Stimulated activated naive B cell treated with anti-CD40 and anti-IgM and Interleukin-4, amounts not matched to agents 10 μg/mL and 1 μg/mL and 100 μg/mL, for 72 hours (primary cell): Measurements from ENCODE around the gene PLCH2.
A peak's percentile ranks its signal among the peaks of the same experiment; 100 is the strongest.
"Not testable (repeated sequence)": the region's sequence is repeated elsewhere in the genome, so short reads cannot be mapped to it uniquely, and the experiment has no call there.

Source experiments
- ATAC-seq, 2 donors: fragments of 150-1000 bp; cut with Tn5 transposase; replicated peaks; 2 replicates each; pipeline ENCODE4 v1.10.0; 2021; ENCODE audit warnings: moderate library complexity in 1 of 2
- DNase-seq: peaks from one replicate; pipeline ENCODE4 v3.0.0; 2021
- H3K27ac Mint-ChIP-seq: one replicate; pipeline ENCODE4 v1.8.0; 2022; ENCODE audit warnings: mild to moderate bottlenecking, mixed read lengths
- H3K27me3 Mint-ChIP-seq, 2 donors: one replicate each; pipeline ENCODE4 v1.8.0; 2022; ENCODE audit warnings: mixed read lengths in 2 of 2
- H3K36me3 Mint-ChIP-seq, 2 donors: one replicate each; pipeline ENCODE4 v1.8.0; 2022; ENCODE audit warnings: mixed read lengths in 2 of 2, mild to moderate bottlenecking in 1 of 2
- H3K4me1 Mint-ChIP-seq, 2 donors: one replicate each; pipeline ENCODE4 v1.8.0; 2022; ENCODE audit warnings: mixed read lengths in 2 of 2, mild to moderate bottlenecking in 1 of 2
- H3K4me3 Mint-ChIP-seq, 2 donors: one replicate each; pipeline ENCODE4 v1.8.0; 2022; ENCODE audit warnings: mild to moderate bottlenecking in 2 of 2, mixed read lengths in 2 of 2, moderate library complexity in 1 of 2
- H3K9me3 Mint-ChIP-seq, 2 donors: one replicate each; pipeline ENCODE4 v1.8.0; 2022; ENCODE audit warnings: mixed read lengths in 2 of 2, mild to moderate bottlenecking in 1 of 2

PLCH2 gene

GRCh38 chr1:2446861-2447260 is 29.2 kb upstream of the PLCH2 start:
- Mint-ChIP-seq H3K27me3 (peaks cover 23 to 39% of the 10 kb centered on the region in 2 donors), H3K4me1 (no peaks in the 10 kb centered on the region), H3K4me3 (no peak overlapping the region), H3K27ac (no peak overlapping the region), H3K36me3 (no peaks in the 10 kb centered on the region), H3K9me3 (no peaks in the 10 kb centered on the region)
- peak in 1 of 2 donors; percentile 16 for ATAC-seq
- DNase-seq: no peak

GRCh38 chr1:2447276-2448097 is 28.6 kb upstream of the PLCH2 start:
- Mint-ChIP-seq H3K27me3 (peaks cover 23 to 33% of the 10 kb centered on the region in 2 donors), H3K27ac (no peak overlapping the region), H3K4me3 (no peak overlapping the region), H3K36me3 (no peaks in the 10 kb centered on the region), H3K9me3 (no peaks in the 10 kb centered on the region), H3K4me1 (no peaks in the 10 kb centered on the region)
- DNase-seq (no peak), ATAC-seq (no peak)

- Mint-ChIP-seq H3K27ac (no peak overlapping the region), H3K36me3 (no peaks in the 10 kb centered on the region), H3K9me3 (no peaks in the 10 kb centered on the region), H3K27me3 (peaks cover 25 to 30% of the 10 kb centered on the region in 2 donors), H3K4me3 (no peak overlapping the region), H3K4me1 (peaks cover 0 to 1% of the 10 kb centered on the region in 2 donors)
- DNase-seq (no peak), ATAC-seq (no peak)
These were observed 28.0 kb upstream of the PLCH2 start for GRCh38 chr1:2448098-2448445.

GRCh38 chr1:2449636-2450454 is 26.2 kb upstream of the PLCH2 start:
- H3K36me3 Mint-ChIP-seq: no peaks in the 10 kb centered on the region
- DNase-seq: no peak
- H3K4me3 Mint-ChIP-seq: no peak overlapping the region
- ATAC-seq: no peak
- peaks cover 0 to 2% of the 10 kb centered on the region in 2 donors for H3K4me1 Mint-ChIP-seq
- peaks cover 22 to 25% of the 10 kb centered on the region in 2 donors for H3K27me3 Mint-ChIP-seq
- H3K27ac Mint-ChIP-seq: no peak overlapping the region
- no peaks in the 10 kb centered on the region for H3K9me3 Mint-ChIP-seq

GRCh38 chr1:2451741-2452140 is 24.3 kb upstream of the PLCH2 start:
- peaks cover 0 to 2% of the 10 kb centered on the region in 2 donors for H3K4me1 Mint-ChIP-seq
- H3K27me3 Mint-ChIP-seq: peaks cover 16 to 17% of the 10 kb centered on the region in 2 donors
- no peaks in the 10 kb centered on the region for H3K9me3 Mint-ChIP-seq
- H3K36me3 Mint-ChIP-seq: no peaks in the 10 kb centered on the region
- no peak overlapping the region for H3K4me3 Mint-ChIP-seq
- ATAC-seq (no peak), DNase-seq (no peak)
- H3K27ac Mint-ChIP-seq: no peak overlapping the region

GRCh38 chr1:2452201-2452931 is 23.7 kb upstream of the PLCH2 start:
- Mint-ChIP-seq H3K9me3 (no peaks in the 10 kb centered on the region), H3K36me3 (no peaks in the 10 kb centered on the region), H3K27me3 (peaks cover 11 to 12% of the 10 kb centered on the region in 2 donors), H3K27ac (no peak overlapping the region), H3K4me1 (peaks cover 0 to 2% of the 10 kb centered on the region in 2 donors), H3K4me3 (no peak overlapping the region)
- no peak for ATAC-seq
- DNase-seq: no peak

- Mint-ChIP-seq H3K9me3 (no peaks in the 10 kb centered on the region), H3K27me3 (peaks cover 5 to 11% of the 10 kb centered on the region in 2 donors), H3K36me3 (no peaks in the 10 kb centered on the region), H3K4me3 (no peak overlapping the region), H3K4me1 (peaks cover 0 to 2% of the 10 kb centered on the region in 2 donors), H3K27ac (no peak overlapping the region)
- DNase-seq (no peak), ATAC-seq (no peak)
These were observed 23.2 kb upstream of the PLCH2 start for GRCh38 chr1:2452932-2453315.

GRCh38 chr1:2454227-2454626 is 21.9 kb upstream of the PLCH2 start:
- H3K4me3 Mint-ChIP-seq: no peak overlapping the region
- no peak for DNase-seq
- no peaks in the 10 kb centered on the region for H3K36me3 Mint-ChIP-seq
- H3K9me3 Mint-ChIP-seq: no peaks in the 10 kb centered on the region
- no peak for ATAC-seq
- H3K27ac Mint-ChIP-seq: no peak overlapping the region
- H3K27me3 Mint-ChIP-seq: peaks cover 5 to 7% of the 10 kb centered on the region in 2 donors
- H3K4me1 Mint-ChIP-seq: peaks cover 0 to 2% of the 10 kb centered on the region in 2 donors

GRCh38 chr1:2455757-2456156 is 20.3 kb upstream of the PLCH2 start:
- no peak for ATAC-seq
- DNase-seq: no peak
- Mint-ChIP-seq H3K9me3 (no peaks in the 10 kb centered on the region), H3K4me3 (no peak overlapping the region), H3K27me3 (peaks cover 5 to 7% of the 10 kb centered on the region in 2 donors), H3K36me3 (no peaks in the 10 kb centered on the region), H3K27ac (no peak overlapping the region), H3K4me1 (peaks cover 0 to 2% of the 10 kb centered on the region in 2 donors)

- DNase-seq (no peak), ATAC-seq (no peak)
- Mint-ChIP-seq H3K4me1 (peaks cover 0 to 2% of the 10 kb centered on the region in 2 donors), H3K36me3 (no peaks in the 10 kb centered on the region), H3K27me3 (peaks cover 15 to 17% of the 10 kb centered on the region in 2 donors), H3K9me3 (no peaks in the 10 kb centered on the region), H3K27ac (no peak overlapping the region), H3K4me3 (no peak overlapping the region)
These were observed 18.6 kb upstream of the PLCH2 start for GRCh38 chr1:2457444-2457843.

- Mint-ChIP-seq H3K36me3 (no peaks in the 10 kb centered on the region), H3K27ac (no peak overlapping the region)
These were observed 17.4 kb upstream of the PLCH2 start for GRCh38 chr1:2458687-2459086.

GRCh38 chr1:2459102-2459753 is 16.9 kb upstream of the PLCH2 start:
- DNase-seq, H3K27ac Mint-ChIP-seq, H3K36me3 Mint-ChIP-seq, ATAC-seq, H3K4me3 Mint-ChIP-seq, H3K4me1 Mint-ChIP-seq, H3K9me3 Mint-ChIP-seq: not testable (repeated sequence)
- H3K27me3 Mint-ChIP-seq: peaks cover 23 to 26% of the 10 kb centered on the region in 2 donors

More at GRCh38 chr1:2458687-2459086, 17.4 kb upstream of the PLCH2 start:
- DNase-seq: no peak
- no peaks in the 10 kb centered on the region for H3K9me3 Mint-ChIP-seq
- H3K4me1 Mint-ChIP-seq: no peaks in the 10 kb centered on the region
- peak in 1 of 2 donors; percentile 12 for ATAC-seq
- peaks cover 21% of the 10 kb centered on the region in 2 donors for H3K27me3 Mint-ChIP-seq
- no peak overlapping the region for H3K4me3 Mint-ChIP-seq

- no peak overlapping the region for H3K4me3 Mint-ChIP-seq
- no peaks in the 10 kb centered on the region for H3K4me1 Mint-ChIP-seq
- peaks cover 28 to 31% of the 10 kb centered on the region in 2 donors for H3K27me3 Mint-ChIP-seq
- peak in 1 of 2 donors; percentile 13 for ATAC-seq
- no peaks in the 10 kb centered on the region for H3K9me3 Mint-ChIP-seq
- no peaks in the 10 kb centered on the region for H3K36me3 Mint-ChIP-seq
- no peak for DNase-seq
- H3K27ac Mint-ChIP-seq: no peak overlapping the region
These were observed 16.3 kb upstream of the PLCH2 start for GRCh38 chr1:2459757-2460156.

- H3K36me3 Mint-ChIP-seq: no peaks in the 10 kb centered on the region
- H3K4me3 Mint-ChIP-seq: no peak overlapping the region
- DNase-seq: no peak
- ATAC-seq: peak in 1 of 2 donors; percentile 45
- H3K27me3 Mint-ChIP-seq: peaks cover 29 to 31% of the 10 kb centered on the region in 2 donors
- no peaks in the 10 kb centered on the region for H3K4me1 Mint-ChIP-seq
- H3K27ac Mint-ChIP-seq: no peak overlapping the region
- no peaks in the 10 kb centered on the region for H3K9me3 Mint-ChIP-seq
These were observed 15.9 kb upstream of the PLCH2 start for GRCh38 chr1:2460203-2460602.
